Stimulated activated CD4-positive, alpha-beta T cell treated with anti-CD3 and anti-CD28 coated beads, Interleukin-4, amount 100 ng/mL, for 24 hours (primary cell): ENCODE data around the gene SPSB4.

Source experiments
- DNase-seq: peaks from one replicate; pipeline ENCODE4 v3.0.0-alpha.2; 2020

Gene SPSB4

GRCh38 chr3:141055536-141056445 lies 4.6 kb downstream of the SPSB4 start:
- no peak for DNase-seq

DNA sequence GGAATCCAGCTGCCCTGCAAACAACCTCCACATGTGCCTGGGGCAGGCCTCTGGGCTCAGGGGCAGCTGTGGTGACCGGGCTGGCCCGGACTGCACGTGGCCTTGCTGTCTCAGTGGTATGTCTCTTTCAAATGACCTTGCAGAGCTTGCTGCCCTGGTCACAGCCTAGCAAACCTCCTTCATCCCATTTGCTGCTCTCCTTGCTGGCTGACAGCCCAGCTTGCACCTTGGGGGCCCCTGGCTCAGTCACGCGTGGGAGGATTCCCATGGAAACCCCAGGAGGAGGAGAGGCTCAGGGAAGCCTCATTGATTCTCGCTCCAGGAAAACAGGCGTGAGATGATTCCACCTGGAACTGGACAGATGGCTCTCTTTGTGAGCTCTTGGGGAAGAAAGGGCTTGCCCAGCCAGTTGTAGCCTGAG lies 5.6 kb downstream of the SPSB4 start:
- DNase-seq, result no peak

DNA sequence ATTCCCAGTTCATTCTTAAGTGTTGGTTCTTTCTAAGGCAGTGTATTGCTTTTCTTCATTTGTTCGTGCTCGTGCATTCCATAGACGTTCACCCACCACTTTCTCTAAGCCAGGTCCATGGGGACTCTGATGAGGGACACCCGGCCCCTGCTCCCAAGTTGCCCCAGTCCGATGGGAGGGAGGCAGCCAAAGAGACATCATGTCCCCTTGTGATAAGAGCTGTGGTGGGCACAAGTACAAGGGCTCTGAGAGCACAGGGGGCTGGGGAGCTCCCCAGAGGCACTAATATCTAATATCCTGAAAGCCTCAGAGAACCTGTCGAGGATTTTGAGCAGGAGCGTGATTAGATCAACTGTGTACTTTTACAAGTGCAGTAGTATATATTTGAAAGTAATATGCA lies 6.3 kb downstream of the SPSB4 start:
- DNase-seq, result no peak

GRCh38 chr3:141057946-141058800 lies 7.0 kb downstream of the SPSB4 start:
- DNase-seq, result no peak

- no peak for DNase-seq
Observed at GRCh38 chr3:141058996-141059395, 7.8 kb downstream of the SPSB4 start.

DNA sequence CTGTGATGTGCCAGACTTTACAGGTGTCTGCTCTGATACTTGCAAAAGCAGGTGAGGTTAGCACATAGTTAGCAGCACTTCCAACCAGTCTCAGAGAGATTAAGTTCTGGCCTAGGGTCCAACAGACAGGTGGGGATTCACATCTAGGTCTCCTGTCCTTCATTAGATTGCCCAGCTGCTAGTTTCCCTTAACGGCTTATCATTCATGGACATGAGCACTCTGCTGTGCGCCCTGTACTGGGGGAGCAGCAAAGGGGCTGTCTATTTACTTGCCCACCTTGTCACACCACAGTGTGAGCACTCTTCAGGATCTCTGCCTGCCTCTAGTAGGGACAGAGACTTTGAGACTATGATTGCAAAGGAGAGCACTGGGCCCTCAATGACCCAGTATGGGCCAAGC lies 8.7 kb downstream of the SPSB4 start:
- DNase-seq, result no peak

- DNase-seq, result no peak
Observed at GRCh38 chr3:141060327-141060726, 9.2 kb downstream of the SPSB4 start.

DNA sequence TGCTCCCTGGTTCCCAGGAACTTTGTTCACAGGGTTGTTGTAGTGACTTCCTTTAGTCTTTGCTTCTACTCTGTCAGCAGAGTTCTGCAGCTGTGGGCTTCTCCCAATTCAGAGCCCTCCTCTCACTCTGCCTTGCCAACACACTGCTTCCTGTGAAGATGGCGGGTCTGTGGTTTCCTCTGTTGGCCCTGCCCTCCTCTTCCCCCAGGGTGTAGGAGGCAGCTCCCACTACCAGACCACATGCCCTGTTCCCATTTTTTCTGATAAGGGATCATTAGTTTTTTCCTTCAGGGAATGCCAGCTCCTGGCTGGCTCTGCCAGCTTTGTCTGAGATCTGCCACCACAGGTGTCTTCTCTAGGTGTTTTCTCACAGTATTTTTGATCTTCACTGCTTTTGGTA lies 12.7 kb downstream of the SPSB4 start:
- no peak for DNase-seq

DNA sequence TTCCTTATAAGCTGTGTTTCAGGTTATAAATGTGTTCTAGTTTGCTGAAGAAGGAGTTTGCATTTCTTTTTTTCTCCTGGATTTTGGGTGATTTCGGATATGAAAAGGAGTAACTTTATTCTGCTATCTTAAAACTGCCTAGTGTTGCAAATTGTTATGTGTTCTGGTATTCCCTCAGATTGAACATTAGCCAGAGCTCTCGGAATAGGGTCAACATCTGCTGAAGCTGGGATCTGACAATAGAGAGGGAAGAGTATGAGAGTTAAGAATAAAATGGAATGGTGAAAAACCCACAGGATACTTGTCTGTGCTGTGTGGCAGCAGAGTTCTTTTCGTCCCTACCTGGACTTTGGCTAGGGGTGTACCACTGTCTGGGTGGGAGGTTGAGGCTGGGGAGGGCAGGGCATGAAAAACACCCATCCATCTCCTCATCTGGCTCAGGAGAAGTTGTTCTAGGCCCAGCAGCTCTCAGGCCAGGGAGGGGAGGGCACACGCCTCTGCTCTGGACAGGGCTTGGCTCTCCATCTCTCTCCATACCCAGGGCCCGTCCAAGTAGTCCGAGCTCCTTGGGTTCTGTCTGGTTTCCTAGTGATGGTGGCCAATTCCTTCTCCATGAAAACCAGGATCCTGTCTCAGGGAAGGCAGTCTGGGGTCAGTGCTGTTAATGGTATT lies 13.2 kb downstream of the SPSB4 start:
- no peak for DNase-seq

DNA sequence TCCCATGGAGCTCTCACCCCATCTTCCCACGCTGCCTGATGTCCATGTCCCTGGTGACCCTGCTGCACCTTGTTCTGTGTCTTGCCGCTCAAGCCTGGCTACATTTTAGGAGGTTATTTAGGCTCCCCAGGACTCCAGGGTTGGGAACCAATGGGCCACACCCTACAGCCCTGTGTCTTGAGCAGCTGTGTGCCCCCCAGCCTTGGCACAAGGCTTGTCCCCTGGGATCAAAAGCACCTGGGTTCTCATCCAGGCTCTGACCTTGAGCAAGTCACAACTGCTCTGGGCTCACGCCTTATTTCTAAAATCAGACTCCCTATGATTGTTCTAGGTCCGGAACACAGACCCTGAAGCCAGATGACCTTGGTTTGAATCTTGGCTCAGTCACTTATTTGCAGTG lies 14.1 kb downstream of the SPSB4 start:
- DNase-seq, result no peak

DNA sequence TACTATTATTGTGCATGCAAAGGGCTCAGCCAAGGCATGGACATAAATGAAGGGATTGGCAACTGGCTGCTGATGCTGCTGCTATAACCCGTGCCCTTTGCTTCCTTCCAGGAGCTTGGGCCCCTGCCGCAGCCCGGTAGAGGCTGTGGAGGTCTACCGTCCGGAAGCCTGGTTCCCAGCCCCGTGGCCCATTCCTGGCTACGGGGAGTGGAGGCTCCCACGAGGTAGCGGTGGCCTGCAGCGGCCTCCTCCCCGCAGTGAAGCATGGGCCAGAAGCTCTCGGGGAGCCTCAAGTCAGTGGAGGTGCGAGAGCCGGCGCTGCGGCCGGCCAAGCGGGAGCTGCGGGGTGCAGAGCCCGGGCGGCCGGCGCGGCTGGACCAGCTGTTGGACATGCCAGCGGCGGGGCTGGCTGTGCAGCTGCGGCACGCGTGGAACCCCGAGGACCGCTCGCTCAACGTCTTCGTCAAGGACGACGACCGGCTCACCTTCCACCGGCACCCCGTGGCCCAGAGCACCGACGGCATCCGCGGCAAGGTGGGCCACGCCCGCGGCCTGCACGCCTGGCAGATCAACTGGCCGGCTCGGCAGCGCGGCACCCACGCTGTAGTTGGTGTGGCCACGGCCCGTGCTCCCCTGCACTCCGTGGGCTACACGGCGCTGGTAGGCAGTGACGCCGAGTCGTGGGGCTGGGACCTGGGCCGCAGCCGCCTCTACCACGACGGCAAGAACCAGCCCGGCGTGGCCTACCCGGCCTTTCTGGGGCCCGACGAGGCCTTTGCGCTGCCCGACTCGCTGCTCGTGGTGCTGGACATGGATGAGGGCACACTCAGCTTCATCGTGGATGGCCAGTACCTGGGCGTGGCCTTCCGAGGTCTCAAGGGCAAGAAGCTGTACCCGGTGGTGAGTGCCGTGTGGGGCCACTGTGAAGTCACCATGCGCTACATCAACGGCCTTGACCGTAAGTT lies 15.0 kb downstream of the SPSB4 start:
- DNase-seq, result no peak

DNA sequence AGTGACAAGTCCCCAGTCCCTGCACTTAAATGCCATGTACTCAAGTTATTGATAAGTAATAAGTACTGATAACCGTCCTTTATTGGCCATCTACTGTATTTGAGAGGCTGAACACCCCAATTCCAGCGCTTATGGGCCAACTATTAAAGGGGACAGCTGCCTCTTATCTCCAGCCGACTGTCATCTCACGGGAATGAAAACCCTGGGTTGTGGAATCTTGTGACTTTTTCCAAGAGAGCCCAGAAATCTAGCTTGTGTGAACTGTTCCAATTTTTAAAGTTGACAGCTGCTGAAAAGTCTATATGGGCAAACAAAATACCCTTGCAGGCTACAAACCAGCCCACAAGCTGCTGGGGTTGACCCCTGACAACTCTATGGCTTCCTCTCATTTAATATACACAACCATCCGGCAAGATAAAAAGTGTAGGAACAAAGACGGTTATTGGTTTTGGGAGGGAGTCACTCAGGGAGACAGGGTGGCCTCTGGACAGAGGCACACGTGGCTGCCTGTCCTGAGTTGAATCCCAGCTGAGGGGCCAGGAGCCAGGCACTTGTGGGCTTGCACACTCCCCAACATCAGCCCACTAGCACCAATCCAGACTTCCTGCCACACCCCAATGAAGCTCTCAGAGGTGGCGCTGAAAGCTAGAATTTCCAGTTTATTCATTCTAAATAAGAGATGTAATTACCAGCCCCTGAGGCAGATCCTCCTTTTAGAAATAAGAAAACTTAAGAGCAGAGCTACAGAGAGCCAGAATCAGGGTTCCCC lies 16.2 kb downstream of the SPSB4 start:
- no peak for DNase-seq

DNA sequence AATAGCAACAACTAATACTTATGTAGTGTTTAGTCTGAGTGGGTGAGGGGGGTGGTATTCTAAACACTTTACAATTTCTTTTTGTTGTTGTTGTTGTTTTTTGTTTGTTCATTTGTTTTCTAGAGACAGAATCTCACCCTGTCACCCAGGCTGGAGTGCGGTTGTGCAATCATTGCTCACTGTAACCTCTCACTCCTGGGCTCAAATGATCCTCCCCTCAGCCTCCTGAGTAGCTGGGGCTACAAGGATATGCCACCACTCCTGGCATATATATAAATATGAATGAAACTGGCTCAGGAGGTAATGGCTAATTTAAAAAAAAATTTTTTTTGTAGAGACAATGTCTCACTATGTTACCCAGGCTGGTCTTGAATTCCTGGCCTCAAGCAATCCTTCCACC lies 19.1 kb downstream of the SPSB4 start:
- no peak for DNase-seq

DNA sequence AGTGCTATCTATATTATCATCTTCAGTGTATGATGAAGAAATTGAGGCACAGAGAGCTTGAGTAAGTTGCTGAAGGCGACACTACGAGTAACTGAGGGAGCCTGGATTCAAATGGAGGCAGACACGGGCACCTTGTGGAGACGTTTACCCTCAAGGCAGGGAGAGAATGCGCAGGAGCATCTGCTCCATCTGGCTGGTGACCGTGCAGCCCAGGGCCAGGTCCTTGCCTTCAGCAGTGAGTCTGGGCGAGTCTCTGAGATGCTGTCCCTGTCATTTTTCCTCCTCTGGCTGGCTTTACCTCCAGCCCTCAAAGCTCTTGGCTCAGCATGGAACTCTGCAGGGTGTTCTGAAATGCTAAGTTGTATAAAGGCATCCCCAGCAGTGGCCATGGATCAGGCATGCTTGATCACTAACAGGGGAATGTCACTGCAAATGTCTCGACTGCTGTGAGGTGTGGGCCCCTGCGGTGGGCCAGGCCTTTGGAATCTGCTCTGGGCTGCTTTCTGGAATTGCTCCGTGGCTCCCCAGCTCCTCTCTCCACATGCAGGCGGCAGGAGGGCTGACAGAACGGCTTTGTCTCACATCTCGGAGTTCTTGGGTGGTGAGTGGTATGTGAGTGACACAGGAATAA lies 19.7 kb downstream of the SPSB4 start:
- no peak for DNase-seq

GRCh38 chr3:141071681-141072260 lies 20.6 kb downstream of the SPSB4 start:
- no peak for DNase-seq

DNA sequence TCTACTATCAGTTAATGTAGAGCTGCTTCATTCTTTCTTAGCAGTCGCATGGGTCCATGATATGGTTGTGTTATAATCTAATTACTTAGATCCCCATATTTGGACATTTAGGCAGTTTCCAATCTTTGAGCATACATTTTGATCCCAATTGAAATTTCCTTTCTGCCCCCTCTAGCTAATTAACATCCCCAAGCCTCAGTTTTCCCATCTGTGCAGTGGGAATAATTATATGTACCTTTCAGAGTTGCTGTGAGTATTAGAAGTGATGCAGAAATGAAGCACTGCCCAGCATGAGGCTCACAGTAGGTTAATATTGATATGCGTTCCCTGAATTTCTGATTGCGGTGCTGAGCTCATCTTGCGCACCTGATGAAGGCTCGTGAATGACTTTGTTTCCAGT lies 21.8 kb downstream of the SPSB4 start:
- DNase-seq, result no peak

GRCh38 chr3:141073580-141073979 lies 22.4 kb downstream of the SPSB4 start:
- DNase-seq, result no peak

DNA sequence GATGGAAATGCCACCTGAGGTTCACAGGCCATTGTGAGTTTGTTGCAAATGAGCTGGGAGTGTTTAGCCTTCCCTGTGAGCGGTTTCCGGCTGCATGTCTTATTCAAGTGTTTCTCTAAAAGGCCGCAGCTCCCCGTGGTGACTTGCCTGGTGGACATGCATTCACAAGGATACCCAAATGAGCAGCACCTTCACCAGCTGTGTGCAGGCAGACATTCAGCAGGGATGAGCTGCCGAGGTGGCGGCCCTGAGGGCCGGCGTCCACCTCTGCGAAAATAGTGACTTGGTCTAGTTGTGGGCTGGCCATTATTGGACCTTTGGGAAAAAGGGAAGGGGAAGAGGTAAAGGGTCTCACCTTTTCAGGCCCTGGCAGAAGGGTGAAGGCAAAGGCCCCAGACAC lies 23.4 kb downstream of the SPSB4 start:
- no peak for DNase-seq

- DNase-seq, result no peak
Observed at GRCh38 chr3:141076036-141076773, 25.1 kb downstream of the SPSB4 start.
